Panc1 (cell line): ENCODE measurements around the gene IRGQ.

Experiments used
- CTCF ChIP-seq: fragments of 450-650 bp; IDR thresholded peaks from 2 replicates; pipeline ENCODE4 v1.5.1; 2017; ENCODE audit warnings: mild to moderate bottlenecking
- REST ChIP-seq, 2 experiments: IDR thresholded peaks; 2 replicates each; pipeline ENCODE4 v1.6.1; 2011 to 2012; ENCODE audit warnings: low read depth in 2 of 2, control low read depth in 1 of 2, low read length in 1 of 2, mild to moderate bottlenecking in 1 of 2, moderate library complexity in 1 of 2; ENCODE audit not compliant: insufficient read depth in 1 of 2
- TCF7L2 ChIP-seq: IDR thresholded peaks from 2 replicates; pipeline ENCODE4 v1.6.1; 2011; ENCODE audit warnings: mild to moderate bottlenecking, low read depth, low read length, inconsistent platforms

GRCh38 chr19:43594710-43595604 lies 977 bp downstream of the IRGQ start:
- no peak for TF ChIP-seq TCF7L2
- TF ChIP-seq CTCF: peak; percentile 86
- no peak for TF ChIP-seq REST (IDR thresholded peaks at IDR 0.05; ENCODE audit: insufficient read depth in 1 of 2, low read depth in 2 of 2, low read length in 1 of 2)
